OCI-LY1 (cell line): ENCODE measurements around the gene MFSD12.

Experiments
- H2AFZ ChIP-seq: fragments of 200-600 bp; sonication (generic), shearing (Covaris generic); 2 replicates; pipeline ENCODE4 v1.6.0; 2014; ENCODE audit warnings: antibody characterized with exemption, mild to moderate bottlenecking, low read length
- H3F3A ChIP-seq: fragments of 200-600 bp; sonication (generic), shearing (Covaris generic); 2 replicates; pipeline ENCODE4 v1.6.0; 2014; ENCODE audit warnings: mild to moderate bottlenecking, antibody characterized with exemption, low read length, moderate library complexity; ENCODE audit not compliant: insufficient read depth
- H3K27ac ChIP-seq: fragments of 200-600 bp; sonication (generic); 2 replicates; pipeline ENCODE4 v1.5.1; 2014; ENCODE audit warnings: low read length, mixed run types, mild to moderate bottlenecking, low read depth; ENCODE audit not compliant: poor library complexity, severe bottlenecking
- H3K27me3 ChIP-seq: fragments of 200-600 bp; sonication (generic); 2 replicates; pipeline ENCODE4 v1.6.0; 2014; ENCODE audit warnings: antibody characterized with exemption, mild to moderate bottlenecking, low read length, moderate library complexity; ENCODE audit not compliant: insufficient read depth
- H3K36me3 ChIP-seq: fragments of 200-600 bp; sonication (generic); 2 replicates; pipeline ENCODE4 v1.6.1; 2014; ENCODE audit warnings: mild to moderate bottlenecking, antibody characterized with exemption, low read length, moderate library complexity, mixed read lengths; ENCODE audit not compliant: insufficient read depth
- H3K4me1 ChIP-seq: fragments of 200-600 bp; sonication (generic); 2 replicates; pipeline ENCODE4 v1.5.1; 2014; ENCODE audit warnings: mild to moderate bottlenecking, low read length, moderate library complexity; ENCODE audit not compliant: insufficient read depth, severe bottlenecking
- H3K4me2 ChIP-seq: fragments of 200-600 bp; sonication (generic), shearing (Covaris generic); 2 replicates; pipeline ENCODE4 v1.6.1; 2014; ENCODE audit warnings: low read length
- H3K4me3 ChIP-seq: fragments of 200-600 bp; sonication (generic); 2 replicates; pipeline ENCODE4 v1.5.1; 2014; ENCODE audit warnings: low read length, low read depth, mild to moderate bottlenecking, mixed read lengths; ENCODE audit not compliant: poor library complexity, severe bottlenecking
- H3K79me2 ChIP-seq: fragments of 200-600 bp; shearing (Covaris generic); 2 replicates; pipeline ENCODE4 v1.6.1; 2016; ENCODE audit warnings: mixed run types, low read length, mixed read lengths; ENCODE audit not compliant: insufficient read depth
- H3K9ac ChIP-seq: fragments of 200-600 bp; sonication (generic), shearing (Covaris generic); 2 replicates; pipeline ENCODE4 v1.6.1; 2014; ENCODE audit warnings: mild to moderate bottlenecking, low read length, mixed read lengths
- H3K9me2 ChIP-seq: fragments of 200-600 bp; sonication (generic), shearing (Covaris generic); 2 replicates; pipeline ENCODE4 v1.6.1; 2014; ENCODE audit warnings: low read depth, mild to moderate bottlenecking, low read length, mixed read lengths
- H3K9me3 ChIP-seq: fragments of 200-600 bp; shearing (Covaris generic); 2 replicates; pipeline ENCODE4 v1.6.1; 2014; ENCODE audit warnings: low read length, mixed read lengths
- H4K20me1 ChIP-seq: fragments of 200-600 bp; sonication (generic), shearing (Covaris generic); 2 replicates; pipeline ENCODE4 v1.6.0; 2016; ENCODE audit warnings: mild to moderate bottlenecking, low read length; ENCODE audit not compliant: insufficient read depth
- EZH2 ChIP-seq: fragments of 200-600 bp; sonication (generic), shearing (Covaris generic); IDR thresholded peaks from 2 replicates; pipeline ENCODE4 v1.8.0; 2017; ENCODE audit warnings: borderline replicate concordance, mixed run types, mild to moderate bottlenecking, antibody characterized with exemption, low read length, moderate library complexity, mixed read lengths
- TF ChIP-seq, protein P1 (sequence below): fragments of 200-600 bp; sonication (generic), shearing (Covaris generic); IDR thresholded peaks from 2 replicates; pipeline ENCODE4 v1.5.1; 2017; ENCODE audit warnings: mild to moderate bottlenecking, antibody characterized with exemption, low read length, moderate library complexity, mixed read lengths

MFSD12 gene

DNA sequence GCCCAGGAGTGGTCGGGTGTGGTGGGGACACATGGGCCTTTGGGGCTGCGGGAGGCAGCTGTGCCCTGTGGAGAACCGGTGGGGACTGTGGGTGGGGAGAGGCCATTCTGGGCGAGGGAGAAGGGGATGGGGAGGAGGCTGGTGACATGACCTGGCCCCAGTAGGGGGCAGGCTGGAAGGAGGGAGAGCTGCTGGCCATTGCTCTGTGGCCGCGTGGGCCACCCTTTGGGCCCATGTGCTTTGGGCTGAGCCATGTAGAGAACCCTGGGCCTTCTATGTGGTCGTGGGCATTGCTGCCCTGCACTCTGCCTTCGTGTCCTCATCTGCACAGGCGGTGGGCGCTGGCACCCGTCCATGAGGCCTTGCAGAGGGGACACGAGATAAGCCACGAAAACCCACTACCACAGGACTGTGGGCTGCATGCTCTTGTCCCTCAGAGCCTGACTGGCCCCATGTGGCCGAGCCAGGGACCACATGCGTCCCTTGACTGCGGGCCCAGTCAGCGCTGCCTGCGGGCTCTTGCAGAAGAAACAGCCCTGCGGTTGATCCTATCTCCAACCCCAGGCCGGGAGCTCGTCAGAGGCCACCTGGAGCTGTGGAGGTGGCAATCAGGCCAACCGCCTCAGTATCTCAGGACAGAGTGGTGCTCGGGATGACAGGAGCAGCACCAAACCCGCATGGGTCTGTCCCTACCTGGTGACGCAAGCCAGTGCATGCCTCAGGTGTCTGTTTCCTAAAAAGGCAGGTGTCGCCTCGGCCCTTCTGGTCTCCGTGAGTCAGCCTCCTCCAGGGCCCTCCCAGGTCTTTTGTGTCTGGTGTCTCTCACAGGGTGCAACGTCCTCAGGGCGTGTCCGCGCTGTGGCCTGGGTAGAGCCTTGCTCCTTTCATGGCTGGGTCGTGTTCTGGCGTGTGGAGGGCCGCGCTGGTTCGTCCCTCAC lies 37.0 kb downstream of the MFSD12 start:
- H3K36me3 ChIP-seq = peaks cover 35% of the 10 kb centered on the region; the same call in 1 of the 2 replicates
- no peak overlapping the region for H3K27ac ChIP-seq
- H3F3A ChIP-seq = no peaks in the 10 kb centered on the region
- no peaks in the 10 kb centered on the region for H3K9me2 ChIP-seq
- no peaks in the 10 kb centered on the region for H3K27me3 ChIP-seq
- H3K9ac ChIP-seq = no peak overlapping the region
- no peak overlapping the region for H3K4me2 ChIP-seq
- no peaks in the 10 kb centered on the region for H3K79me2 ChIP-seq
- no peaks in the 10 kb centered on the region for H4K20me1 ChIP-seq
- H3K4me1 ChIP-seq = peaks cover 17% of the 10 kb centered on the region
- TF ChIP-seq, protein P1, sequence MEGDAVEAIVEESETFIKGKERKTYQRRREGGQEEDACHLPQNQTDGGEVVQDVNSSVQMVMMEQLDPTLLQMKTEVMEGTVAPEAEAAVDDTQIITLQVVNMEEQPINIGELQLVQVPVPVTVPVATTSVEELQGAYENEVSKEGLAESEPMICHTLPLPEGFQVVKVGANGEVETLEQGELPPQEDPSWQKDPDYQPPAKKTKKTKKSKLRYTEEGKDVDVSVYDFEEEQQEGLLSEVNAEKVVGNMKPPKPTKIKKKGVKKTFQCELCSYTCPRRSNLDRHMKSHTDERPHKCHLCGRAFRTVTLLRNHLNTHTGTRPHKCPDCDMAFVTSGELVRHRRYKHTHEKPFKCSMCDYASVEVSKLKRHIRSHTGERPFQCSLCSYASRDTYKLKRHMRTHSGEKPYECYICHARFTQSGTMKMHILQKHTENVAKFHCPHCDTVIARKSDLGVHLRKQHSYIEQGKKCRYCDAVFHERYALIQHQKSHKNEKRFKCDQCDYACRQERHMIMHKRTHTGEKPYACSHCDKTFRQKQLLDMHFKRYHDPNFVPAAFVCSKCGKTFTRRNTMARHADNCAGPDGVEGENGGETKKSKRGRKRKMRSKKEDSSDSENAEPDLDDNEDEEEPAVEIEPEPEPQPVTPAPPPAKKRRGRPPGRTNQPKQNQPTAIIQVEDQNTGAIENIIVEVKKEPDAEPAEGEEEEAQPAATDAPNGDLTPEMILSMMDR = no peak
- TF ChIP-seq EZH2 = no peak
- no peak overlapping the region for H3K4me3 ChIP-seq
- H3K9me3 ChIP-seq = no peaks in the 10 kb centered on the region
- no peak overlapping the region for H2AFZ ChIP-seq

DNA sequence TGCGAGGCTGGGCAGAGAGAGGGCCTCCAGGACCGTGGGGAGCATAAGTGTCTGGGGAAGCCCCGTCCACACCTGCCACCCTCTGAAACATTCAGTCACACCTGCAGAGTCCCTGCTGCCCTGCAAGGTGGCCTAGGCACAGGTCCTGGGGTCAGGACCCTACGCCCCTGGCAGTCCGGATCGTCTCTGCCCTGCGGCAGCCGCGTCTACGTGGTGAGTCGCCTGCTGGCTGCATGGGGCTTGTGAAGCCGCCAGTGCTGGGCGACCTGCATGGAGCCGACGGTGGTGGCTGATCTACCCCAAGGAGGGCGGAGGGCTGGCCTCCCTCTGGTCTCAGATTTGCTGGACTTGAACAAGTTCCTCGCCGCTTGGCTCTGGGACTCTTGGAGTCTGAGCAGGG lies 38.3 kb downstream of the MFSD12 start:
- no peaks in the 10 kb centered on the region for H4K20me1 ChIP-seq
- H3K27ac ChIP-seq = no peak overlapping the region
- H3K9ac ChIP-seq = no peak overlapping the region
- H3K4me1 ChIP-seq = peaks cover 17% of the 10 kb centered on the region
- H3K4me3 ChIP-seq = no peak overlapping the region
- H3K9me3 ChIP-seq = no peaks in the 10 kb centered on the region
- no peaks in the 10 kb centered on the region for H3K27me3 ChIP-seq
- peaks cover 28% of the 10 kb centered on the region; the same call in 1 of the 2 replicates for H3K36me3 ChIP-seq
- no peaks in the 10 kb centered on the region for H3F3A ChIP-seq
- no peak overlapping the region for H2AFZ ChIP-seq
- no peaks in the 10 kb centered on the region for H3K79me2 ChIP-seq
- no peak overlapping the region for H3K4me2 ChIP-seq
- no peaks in the 10 kb centered on the region for H3K9me2 ChIP-seq
- TF ChIP-seq, protein P1 = no peak
- no peak for TF ChIP-seq EZH2

DNA sequence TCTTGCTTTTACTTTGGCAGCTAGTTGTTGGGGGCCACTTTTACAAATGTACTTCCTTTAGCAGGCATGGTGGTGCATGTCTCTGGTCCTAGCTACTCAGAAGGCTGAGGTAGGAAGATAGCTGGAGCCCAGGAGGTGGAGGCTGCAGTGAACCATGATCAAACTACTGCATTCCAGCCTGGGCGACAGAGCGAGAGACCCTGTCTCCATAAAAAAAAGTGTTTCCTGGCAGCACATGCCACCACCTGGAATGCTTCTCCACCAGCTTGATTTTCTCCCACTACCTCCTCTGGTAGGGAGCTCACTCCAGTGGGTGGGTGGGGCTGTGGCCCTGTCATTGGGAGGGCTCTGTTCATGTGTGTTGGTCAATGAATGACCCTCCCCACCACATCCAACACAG lies 38.7 kb downstream of the MFSD12 start:
- Histone ChIP-seq H3K9ac (no peak overlapping the region), H3K4me3 (no peak overlapping the region), H3K9me2 (no peaks in the 10 kb centered on the region), H2AFZ (no peak overlapping the region), H3F3A (no peaks in the 10 kb centered on the region), H3K79me2 (no peaks in the 10 kb centered on the region), H3K27ac (peak overlapping the region; percentile 14), H3K9me3 (no peaks in the 10 kb centered on the region), H4K20me1 (no peaks in the 10 kb centered on the region), H3K4me2 (no peak overlapping the region), H3K4me1 (peaks cover 17% of the 10 kb centered on the region), H3K27me3 (no peaks in the 10 kb centered on the region), H3K36me3 (peaks cover 25% of the 10 kb centered on the region; the same call in 1 of the 2 replicates)
- TF ChIP-seq, protein P1 = no peak
- no peak for TF ChIP-seq EZH2
